ENCODE data around the gene MUSK. TPM values are rescaled to one million over a fixed set of nuclear protein-coding genes. Genes with fewer than 3 reads are reported as not detected.

The MUSK gene
- total and polyA plus RNA-seq, 2 of the 8 experiments (the other 6 are each of a cell fraction or from before 2014, with no cell fraction given): not detected

GRCh38 chr9:110687497-110687896 lies 18.9 kb downstream of the MUSK start:
- H4K5ac ChIP-seq (ENCODE audit: insufficient read length, low read depth, low read length): no peak overlapping the region
- no peak overlapping the region for H3K23ac ChIP-seq (ENCODE audit: insufficient read length)
- H3K23me2 ChIP-seq (ENCODE audit: low read depth, low read length): no peaks in the 10 kb centered on the region
- no peak overlapping the region for H3K14ac ChIP-seq (ENCODE audit: insufficient read length)
- H3K79me1 ChIP-seq (ENCODE audit: low read depth, low read length): no peaks in the 10 kb centered on the region
- H3K4me1 ChIP-seq (replicated peaks in 1 of 4; ENCODE audit: control insufficient read depth in 3 of 4, insufficient read depth in 4 of 4, low read length in 3 of 4): peaks cover 0 to 2% (median 0%) of the 10 kb centered on the region in 4 experiments; a peak in 1 of 7 replicates
- no peaks in the 10 kb centered on the region for H3K9me3 ChIP-seq (ENCODE audit: insufficient read depth in 2 of 2, low read depth in 1 of 2, low read length in 1 of 2)
- no peak overlapping the region for H2BK120ac ChIP-seq (replicated peaks; ENCODE audit: low read depth, low read length)
- H3K36me3 ChIP-seq (ENCODE audit: control insufficient read depth in 2 of 4, insufficient read depth in 4 of 4, low read length in 3 of 4): no peaks in the 10 kb centered on the region
- no peak overlapping the region for H3K56ac ChIP-seq (replicated peaks; ENCODE audit: insufficient read length, low read depth, low read length)
- H2AK5ac ChIP-seq (ENCODE audit: low read depth, low read length): no peak overlapping the region
- no peak overlapping the region for H3K4me2 ChIP-seq (ENCODE audit: insufficient read depth in 1 of 2, low read depth in 2 of 2, low read length in 2 of 2)
- 90% methylated on average over 4 of the region's 4 CpGs; no CpG with 5 or more reads in 1 of the 2 experiments for WGBS, 2 experiments (ENCODE audit: extremely low coverage in 1 of 2, insufficient coverage in 1 of 2, insufficient read length in 1 of 2, insufficient replicate concordance in 2 of 2, low coverage in 1 of 2, low lambda C conversion rate in 2 of 2, missing lambda C conversion rate in 1 of 2)
- no peaks in the 10 kb centered on the region for H3K79me2 ChIP-seq (ENCODE audit: control insufficient read depth in 1 of 2, insufficient read depth in 2 of 2, low read length in 2 of 2)
- H3K4ac ChIP-seq (replicated peaks; ENCODE audit: insufficient read length, low read depth, low read length): no peak overlapping the region
- no peak overlapping the region for H3K18ac ChIP-seq (ENCODE audit: extremely low read depth, low read length)
- no peak overlapping the region for H3K4me3 ChIP-seq (ENCODE audit: extremely low read depth in 1 of 4, insufficient read depth in 2 of 4, low read depth in 3 of 4, low read length in 4 of 4)
- no peak for FAIRE-seq
- H3K27ac ChIP-seq (ENCODE audit: low read depth, low read length): no peak overlapping the region
- H2BK20ac ChIP-seq (ENCODE audit: low read length): no peak overlapping the region
- DNase-seq (ENCODE audit: low read depth in 1 of 2, low spot score in 2 of 2): no peak
- H2BK5ac ChIP-seq (ENCODE audit: low read depth, low read length): no peak overlapping the region
- CTCF ChIA-PET (ENCODE audit: partially characterized antibody): interaction anchor here (1.0 to 1.4 kb wide), 2 partner anchors 13 to 15 kb away, joined by 3 read pairs; no protein-coding TSS in a partner anchor
- no peak overlapping the region for H4K91ac ChIP-seq (replicated peaks; ENCODE audit: insufficient read length, low read length)
- H3K27me3 ChIP-seq (replicated peaks in 1 of 4; ENCODE audit: control insufficient read depth in 3 of 4, extremely low read depth in 1 of 4, insufficient read depth in 3 of 4, low read length in 3 of 4): no peaks in the 10 kb centered on the region
- no peaks in the 10 kb centered on the region for H4K20me1 ChIP-seq (replicated peaks in 1 of 2; ENCODE audit: control insufficient read depth in 1 of 2, insufficient read depth in 2 of 2, low read length in 2 of 2)
- no peak overlapping the region for H2AFZ ChIP-seq (ENCODE audit: low read length)
- POLR2A ChIA-PET (ENCODE audit: partially characterized antibody): no interaction called here
- no peak overlapping the region for H3K9ac ChIP-seq (replicated peaks in 1 of 4; ENCODE audit: extremely low read depth in 1 of 4, low read depth in 3 of 4, low read length in 3 of 4)
- H4K8ac ChIP-seq (ENCODE audit: extremely low read depth, insufficient read depth, low read length): no peak overlapping the region
- H2BK12ac ChIP-seq (ENCODE audit: low read depth, low read length): no peak overlapping the region
- no peak overlapping the region for H2BK15ac ChIP-seq (ENCODE audit: low read length)
- TF ChIP-seq SRF (IDR thresholded peaks at IDR 0.05; ENCODE audit: low read depth, low read length) (no peak), CREB1 (IDR thresholded peaks at IDR 0.05) (no peak), EGR1 (IDR thresholded peaks at IDR 0.05; ENCODE audit: borderline replicate concordance, low read depth, low read length) (no peak), NRF1 (IDR thresholded peaks at IDR 0.05; ENCODE audit: low read depth, low read length) (no peak), ZNF274 (IDR thresholded peaks at IDR 0.05; ENCODE audit: borderline replicate concordance, extremely low read depth, low read length) (no peak), TEAD4 (IDR thresholded peaks at IDR 0.05; ENCODE audit: low read depth, low read length) (no peak), NANOG (IDR thresholded peaks at IDR 0.05; ENCODE audit: insufficient read depth, low read depth, low read length, poor library complexity, severe bottlenecking) (no peak), CHD2 (IDR thresholded peaks at IDR 0.05; ENCODE audit: low read length) (no peak), SIRT6 (IDR thresholded peaks at IDR 0.05; ENCODE audit: low read length) (no peak), HDAC6 (IDR thresholded peaks at IDR 0.05; ENCODE audit: low read depth, low read length) (no peak), EP300 (IDR thresholded peaks at IDR 0.05; ENCODE audit: borderline replicate concordance in 1 of 2, low read depth in 2 of 2, low read length in 2 of 2) (no peak), RBBP5 (IDR thresholded peaks at IDR 0.05; ENCODE audit: borderline replicate concordance, low read depth, low read length) (no peak), FOSL1 (IDR thresholded peaks at IDR 0.05; ENCODE audit: insufficient read depth, low read depth, low read length) (no peak), CBX5 (IDR thresholded peaks at IDR 0.05; ENCODE audit: low read depth, low read length) (no peak), CTBP2 (IDR thresholded peaks at IDR 0.05; ENCODE audit: borderline replicate concordance, insufficient read depth, insufficient read length, low read length) (no peak)
